ENCODE results near the gene PFDN2.
"Not testable (repeated sequence)": the region's sequence is repeated elsewhere in the genome, so short reads cannot be mapped to it uniquely, and the experiment has no call there.

PFDN2 gene

DNA sequence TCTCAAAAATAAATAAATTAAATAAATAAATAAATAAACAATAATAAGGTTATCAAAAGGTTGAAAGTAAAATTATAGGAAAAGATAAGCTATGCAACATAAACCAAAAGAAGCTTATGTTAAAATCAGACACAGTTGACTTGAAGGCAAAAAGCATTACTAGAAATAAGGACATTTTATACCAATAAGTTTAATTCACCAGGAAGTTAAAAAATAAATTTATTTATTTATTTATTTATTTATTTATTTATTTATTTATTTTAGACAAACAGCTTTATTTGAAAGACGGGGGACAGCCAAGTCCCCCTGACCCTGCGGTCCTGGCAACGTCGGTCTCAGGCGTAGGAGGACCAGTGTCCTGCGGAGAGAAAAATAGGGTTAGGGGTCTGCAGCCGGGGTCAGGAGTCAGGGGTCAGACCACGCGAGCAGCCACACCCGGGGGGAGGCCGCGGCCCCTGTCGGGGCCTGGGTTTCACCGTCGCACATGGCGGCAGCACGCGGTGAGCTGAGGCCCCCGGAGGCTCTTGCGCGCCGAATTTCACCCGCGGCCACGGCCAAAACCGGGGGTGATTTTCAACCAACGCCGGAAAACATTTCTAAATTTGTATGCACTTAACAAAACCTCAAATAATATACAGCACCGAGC, 23.0 kb upstream of the PFDN2 start:
- DNase-seq, result no peak

DNA sequence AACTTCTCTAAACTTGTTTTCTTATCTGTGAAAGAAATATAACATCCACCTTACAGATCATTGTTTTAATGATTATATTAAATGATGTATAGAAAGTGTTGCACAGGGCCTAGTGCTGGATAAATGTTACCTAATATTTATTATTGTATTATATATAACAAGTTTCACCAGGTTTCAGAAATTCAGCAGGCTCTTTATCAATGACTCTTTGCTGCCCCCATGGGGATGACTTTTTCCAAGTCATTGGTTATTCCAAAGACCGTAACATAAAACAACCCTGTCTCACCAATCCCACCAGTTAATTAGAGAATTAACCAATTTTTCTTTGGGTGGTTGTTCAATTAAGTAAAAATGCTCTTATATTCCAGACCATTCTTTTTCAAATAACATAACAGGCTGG, 21.9 kb upstream of the PFDN2 start:
- no peak for DNase-seq

DNA sequence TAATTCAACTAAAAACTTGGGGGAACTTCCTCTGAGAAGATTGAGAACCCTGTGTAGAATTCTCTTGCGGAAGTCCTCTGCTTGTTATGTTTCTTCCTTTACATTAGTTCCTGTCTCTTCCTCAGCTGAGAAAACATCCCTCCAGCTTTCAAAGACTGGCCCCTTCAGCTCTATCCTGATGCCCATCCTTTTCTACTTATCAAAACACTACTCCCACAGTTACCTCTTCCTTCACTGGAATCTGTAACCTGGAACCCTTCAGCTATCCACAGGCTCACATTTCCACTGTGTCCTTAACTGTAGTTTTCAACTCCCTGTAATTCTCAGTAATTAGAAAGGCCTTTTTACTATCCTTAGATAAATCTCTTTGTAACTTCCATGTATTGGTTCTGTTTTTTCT, 20.6 kb upstream of the PFDN2 start:
- DNase-seq, result no peak

DNA sequence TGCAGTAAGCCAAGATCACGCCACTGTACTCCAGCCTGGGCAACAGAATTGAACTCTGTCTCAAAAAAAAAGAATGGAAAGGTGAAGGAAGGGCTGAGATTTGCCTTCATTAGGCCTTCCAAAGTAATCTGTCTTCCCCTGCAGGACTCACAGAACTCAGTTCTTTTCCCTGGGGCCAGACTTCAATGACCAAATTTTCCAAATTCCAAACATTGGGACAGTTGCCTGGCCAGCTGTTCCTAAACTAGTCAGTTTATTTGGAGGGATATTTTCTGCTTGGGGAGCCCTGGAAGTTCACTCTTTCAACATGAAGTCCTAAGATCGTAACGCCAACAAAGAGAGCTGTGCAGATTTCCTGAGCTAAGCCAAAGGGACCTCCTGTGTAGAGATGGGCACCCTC, 20.0 kb upstream of the PFDN2 start:
- no peak for DNase-seq

DNA sequence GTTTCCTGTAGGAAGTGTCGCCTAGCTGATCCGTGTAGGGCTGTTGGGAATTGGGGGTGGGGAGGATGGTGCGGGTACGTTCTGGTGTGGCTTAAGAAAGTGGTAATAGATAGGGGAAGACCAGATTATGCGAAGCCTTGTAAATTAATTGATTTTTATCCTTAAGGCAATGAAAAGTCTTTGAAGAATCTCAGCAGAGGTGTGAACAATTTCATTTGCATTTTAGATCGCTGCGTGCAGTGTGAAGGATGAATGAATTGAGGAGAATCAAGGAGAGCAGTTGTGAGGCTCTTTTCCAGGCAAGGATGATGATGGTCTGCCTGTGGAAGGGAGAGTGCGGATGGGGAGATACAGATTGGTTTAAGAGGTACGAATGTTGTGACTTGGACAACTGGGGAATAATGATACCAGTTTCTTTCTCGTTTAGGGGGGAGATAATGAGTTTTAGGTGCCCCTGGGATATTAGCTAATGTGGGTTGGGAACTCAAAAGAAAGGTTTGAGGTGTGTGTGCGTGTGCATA, 15.4 kb upstream of the PFDN2 start:
- no peak for DNase-seq

DNA sequence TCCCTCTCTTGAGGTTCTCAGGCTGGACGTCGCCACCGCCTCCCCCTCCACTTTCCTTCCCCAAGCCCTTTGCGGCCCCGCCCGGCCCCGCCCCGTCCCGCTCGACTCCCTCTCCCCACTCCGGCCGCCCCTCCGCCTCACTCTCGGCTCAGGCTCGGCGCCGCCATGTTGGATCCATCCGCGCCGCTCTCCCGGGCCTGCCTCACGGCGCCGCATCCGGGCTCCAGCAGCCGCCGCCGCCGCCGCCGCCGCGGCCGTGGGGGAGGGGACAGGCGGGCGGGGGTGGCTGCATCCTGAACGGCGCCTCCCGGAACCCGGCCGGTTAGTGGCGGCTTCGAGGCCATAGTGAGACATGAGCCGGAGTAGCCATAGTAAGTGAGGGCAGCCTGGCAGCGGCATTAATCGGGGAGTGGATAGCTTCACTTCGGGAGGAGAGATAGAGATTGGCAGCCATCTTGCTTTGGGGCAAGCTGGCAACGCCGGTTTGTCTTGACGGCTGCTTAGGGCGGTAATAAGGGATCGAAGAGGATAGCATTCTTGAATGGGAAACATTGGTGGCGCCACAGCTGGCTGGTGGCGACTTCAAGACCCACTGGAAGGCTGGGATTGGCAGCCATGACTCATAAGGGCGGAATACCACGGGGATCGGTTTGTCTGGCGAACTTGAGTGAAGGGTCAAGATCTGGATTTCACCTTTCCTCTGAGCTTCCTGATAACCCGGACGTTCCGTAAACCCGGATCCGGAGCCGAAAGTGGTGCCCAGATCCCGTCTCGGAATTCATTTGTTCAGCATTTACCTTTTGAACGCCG, 14.8 kb upstream of the PFDN2 start, which contains the start of gene DEDD:
Gene DEDD, minus strand, starts transcription at position 258 of the 810 bp plus-strand sequence. CDS start 8,205 bp downstream, outside the sequence.
- peak; percentile 96 for DNase-seq

DNA sequence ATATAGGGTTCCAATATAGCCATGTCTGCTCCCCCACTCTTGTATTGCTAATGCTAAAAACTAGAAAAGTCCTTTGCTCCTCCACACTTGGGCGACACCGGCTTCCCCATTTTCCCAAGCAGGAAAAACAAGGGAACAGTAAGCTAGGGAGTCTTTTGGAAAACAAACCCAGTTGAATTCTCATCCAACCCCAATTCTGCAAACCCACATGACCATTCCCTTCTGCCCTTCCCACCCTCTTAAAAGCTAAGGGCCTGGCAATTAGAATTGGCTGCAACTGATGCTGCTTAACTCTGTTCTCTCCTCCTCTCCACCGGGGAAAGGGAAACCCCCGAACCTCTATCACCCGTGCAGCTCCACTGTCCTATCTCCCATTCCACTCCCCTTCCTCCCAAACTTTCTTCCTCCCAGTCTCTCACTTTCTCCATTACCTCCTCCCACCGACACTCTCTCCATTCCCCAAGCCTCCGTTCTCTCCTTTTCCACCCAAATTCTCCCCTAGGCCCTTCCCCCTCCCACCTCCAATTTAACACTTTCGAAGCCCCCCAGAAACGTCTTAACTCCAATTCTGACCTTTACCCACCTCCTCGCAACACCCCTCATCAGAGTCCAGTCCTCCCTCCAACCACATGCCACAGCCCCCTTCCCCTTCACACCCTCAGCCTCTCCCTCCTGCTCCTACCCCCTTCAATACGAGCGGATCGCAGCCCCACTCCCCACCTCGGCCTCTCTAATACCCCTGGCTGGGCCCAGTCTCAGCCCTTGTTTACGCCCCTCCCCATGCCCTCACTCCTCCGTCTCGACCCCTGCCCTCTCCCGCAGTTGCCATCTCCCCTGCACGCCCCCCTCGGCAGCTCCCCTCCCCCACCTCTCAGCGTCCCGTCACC, 13.9 kb upstream of the PFDN2 start:
- DNase-seq, result peak; percentile 64

DNA sequence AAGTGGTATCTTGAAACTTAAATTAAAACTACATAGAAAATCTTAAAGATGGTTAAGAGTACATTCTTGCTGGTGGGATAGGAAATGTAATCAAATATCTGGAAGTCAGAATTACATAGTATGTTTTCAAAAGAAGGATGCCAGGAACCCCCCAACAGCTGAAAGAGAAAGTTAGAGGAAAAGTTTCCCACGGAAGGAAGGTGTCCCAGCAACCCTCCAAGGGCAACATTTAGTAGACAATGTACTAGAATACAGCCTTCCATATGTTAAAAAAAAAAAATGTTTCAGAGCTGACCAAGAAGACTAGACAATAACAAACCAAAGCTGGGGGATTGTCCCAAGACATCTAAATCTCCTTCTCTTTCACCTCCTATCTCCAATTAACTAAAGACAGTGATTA, 12.4 kb upstream of the PFDN2 start:
- DNase-seq, result no peak

DNA sequence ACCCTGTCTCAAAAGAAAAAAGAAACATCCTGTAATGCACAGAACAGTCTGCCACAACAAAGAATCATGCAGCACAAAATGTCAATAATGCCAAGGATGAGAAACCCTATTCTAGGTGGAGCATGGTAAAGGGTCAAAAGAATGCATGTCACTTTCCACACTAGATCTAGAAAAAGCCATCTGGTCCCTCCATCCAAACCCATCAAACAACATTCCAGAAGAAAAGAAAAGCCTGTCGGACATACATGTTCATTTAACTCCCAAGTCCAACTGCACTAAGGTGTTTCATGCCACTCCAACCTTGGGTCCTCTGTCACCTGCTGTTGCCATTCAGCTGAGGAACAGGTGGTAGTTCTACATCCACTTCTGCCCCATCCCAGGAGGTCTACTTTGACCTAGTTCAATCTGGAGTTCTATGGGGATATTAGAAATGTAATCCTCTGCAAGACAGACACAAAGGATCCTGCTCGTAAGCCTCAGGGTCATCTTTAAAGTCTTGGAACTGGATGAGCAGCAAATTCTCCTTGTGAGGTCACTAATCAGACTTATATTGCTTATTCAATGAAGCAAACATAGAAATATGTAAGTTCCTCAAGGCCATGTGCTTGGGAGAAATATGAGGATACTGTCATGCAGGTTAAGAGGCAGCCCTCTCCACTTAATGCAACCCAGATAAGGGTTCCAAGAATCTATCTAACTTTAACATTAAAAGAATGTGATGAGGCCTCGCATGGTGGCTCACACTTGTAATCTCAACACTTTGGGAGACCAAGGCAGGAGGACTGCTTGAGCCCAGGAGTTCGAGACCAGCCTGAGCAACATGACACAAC, 11.0 kb upstream of the PFDN2 start:
- DNase-seq, result no peak

DNA sequence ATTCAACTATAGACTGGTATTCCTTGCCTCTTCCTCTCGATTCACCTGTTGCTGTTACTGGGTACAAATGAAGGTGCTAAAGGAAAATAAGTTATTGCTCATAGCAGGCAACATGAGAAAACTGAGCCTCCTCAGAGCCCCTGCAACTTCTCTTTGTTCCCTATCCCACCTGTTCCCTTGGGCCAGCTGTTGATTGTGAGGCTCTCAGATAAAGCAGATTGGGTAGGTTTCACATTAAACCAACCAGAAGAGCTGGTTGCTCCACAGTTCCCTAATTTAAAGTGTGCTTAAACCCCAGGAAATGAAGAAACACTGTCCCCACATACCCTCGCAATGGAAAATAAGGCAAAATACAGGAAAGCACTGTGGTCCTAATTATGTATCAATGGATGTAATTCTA, 9.8 kb upstream of the PFDN2 start:
- DNase-seq, result no peak

DNA sequence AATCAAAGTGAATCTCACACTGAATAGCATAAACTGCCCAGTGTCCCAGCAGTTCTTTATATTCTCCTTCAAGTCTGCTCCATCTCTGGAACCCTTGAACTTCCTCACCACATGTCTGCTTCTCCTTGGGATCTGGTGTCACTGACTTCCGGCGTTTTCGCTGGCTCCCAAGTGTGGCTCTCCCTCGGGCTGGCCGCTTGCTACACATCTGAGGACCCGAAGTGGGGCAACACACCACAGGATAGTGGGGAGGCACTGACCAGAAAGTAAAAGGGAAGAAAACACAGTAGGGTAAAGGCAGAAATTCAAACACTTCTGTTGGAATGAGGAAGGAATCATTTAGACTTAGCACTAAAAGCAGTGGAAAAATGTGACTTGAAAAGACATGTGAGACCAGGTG, 5.1 kb upstream of the PFDN2 start:
- DNase-seq, result no peak

DNA sequence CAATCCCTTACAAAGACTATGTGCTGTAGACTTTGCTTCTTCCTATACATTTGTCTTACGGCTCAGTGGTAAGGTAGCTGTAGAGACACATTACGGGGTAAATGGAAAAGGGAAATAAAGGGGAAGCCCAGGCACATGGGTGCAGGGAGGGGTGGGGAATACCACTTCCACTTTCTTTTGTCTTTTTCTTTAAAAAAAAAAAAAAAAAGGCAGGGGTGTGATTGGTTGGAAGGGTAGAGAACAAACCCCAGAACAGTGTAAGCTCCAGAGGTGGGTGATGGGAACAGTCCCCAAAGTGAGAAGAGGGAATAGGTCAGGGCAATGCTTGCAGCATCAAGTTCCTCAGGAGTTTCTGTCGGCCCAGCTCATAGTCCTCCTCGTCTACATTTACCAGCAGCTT, 4.0 kb upstream of the PFDN2 start:
- DNase-seq, result no peak

DNA sequence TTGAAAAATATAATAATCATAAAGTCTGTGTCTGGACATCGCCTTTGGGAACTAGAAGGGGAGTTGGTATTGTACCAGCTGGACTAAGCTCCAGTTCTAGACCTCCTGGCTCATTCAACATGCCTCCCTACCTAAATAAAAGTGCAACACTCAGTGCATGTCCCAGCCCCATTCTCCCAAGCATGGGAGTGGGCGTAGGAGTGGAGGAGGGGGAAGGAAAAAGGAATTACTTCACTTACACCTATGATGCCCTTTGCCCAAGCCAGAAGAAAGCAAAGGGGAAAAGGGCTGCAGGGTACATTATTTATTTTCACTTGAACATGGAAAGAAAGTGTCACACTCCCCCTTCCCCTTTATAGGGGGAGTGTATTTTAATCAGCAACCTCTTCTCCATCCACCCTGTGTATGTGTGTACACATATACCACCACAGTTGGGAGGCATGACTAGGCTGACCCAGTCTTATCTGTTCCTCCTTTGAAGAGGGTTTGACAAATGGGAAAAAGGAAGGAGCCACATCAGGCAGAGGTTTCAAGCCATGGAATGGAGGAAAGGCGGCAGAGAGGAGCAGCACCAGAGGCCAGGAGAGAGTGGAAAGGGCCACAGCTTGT, 3.3 kb upstream of the PFDN2 start:
- DNase-seq, result no peak

DNA sequence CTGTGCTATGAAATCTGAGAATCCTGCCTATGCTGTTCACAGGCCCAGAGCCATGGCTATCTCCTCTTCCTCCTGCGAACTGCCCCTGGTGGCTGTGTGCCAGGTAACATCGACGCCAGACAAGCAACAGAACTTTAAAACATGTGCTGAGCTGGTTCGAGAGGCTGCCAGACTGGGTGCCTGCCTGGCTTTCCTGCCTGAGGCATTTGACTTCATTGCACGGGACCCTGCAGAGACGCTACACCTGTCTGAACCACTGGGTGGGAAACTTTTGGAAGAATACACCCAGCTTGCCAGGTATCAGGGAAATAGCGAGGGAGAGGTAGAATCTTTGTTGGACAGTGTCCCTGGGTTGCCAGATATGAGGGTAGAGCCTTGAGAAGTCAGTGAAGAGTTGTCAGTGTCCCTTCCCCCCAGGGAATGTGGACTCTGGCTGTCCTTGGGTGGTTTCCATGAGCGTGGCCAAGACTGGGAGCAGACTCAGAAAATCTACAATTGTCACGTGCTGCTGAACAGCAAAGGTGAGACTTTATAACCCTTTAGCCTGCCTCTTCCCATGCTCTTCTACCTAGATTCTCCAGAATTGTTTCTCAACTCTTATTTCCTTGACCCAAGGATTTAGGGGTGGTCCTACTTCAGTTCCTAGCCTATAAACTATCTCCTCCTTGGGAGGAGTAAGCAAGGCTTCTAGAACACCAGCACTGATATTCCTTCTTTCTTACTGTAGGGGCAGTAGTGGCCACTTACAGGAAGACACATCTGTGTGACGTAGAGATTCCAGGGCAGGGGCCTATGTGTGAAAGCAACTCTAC, 1.5 kb upstream of the PFDN2 start:
- peak; percentile 19 for DNase-seq

DNA sequence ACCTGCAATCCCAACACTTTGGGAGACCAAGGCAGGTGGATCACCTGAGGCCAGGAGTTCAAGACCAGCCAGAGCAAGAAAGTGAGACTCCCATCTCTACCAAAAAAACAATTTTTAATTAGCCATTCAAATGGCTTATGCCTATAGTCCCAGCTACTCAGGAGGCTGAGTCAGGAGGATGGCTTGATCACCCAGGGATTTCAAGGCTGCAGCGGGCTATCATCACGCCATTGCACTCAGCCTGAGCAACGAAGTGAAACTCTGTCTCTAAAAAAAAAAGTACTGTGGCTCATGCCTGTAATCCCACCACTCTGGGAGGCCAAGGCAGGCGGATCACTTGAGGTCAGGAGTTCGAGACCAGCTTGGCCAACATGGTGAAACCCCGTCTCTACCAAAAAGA, 1.9 kb downstream of the PFDN2 start:
- DNase-seq, result not testable (repeated sequence)

DNA sequence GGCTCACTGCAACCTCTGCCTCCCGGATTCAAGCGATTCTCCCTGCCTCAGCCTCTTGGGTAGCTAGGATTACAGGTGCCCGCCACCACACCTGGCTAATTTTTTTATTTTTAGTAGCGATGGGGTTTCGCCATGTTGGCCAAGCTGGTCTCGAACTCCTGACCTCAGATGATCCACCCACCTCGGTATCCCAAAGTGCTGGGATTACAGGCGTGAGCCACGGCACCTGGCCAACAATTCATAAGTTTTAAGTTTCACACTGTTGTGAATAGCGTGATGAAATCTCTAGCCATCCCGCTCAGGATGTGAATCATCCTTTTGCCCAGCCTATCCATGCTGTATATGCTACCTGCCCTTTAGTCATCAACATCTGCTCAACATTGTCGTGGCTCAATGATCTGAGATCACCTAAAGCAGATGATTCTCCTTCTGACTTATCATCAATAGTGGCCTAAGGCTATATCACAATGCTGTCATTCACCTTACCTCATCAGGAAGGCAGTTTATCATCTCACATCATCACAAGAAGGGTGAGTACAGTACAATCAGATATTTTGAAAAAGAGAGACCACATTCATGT, 2.6 kb downstream of the PFDN2 start:
- DNase-seq, result no peak

DNA sequence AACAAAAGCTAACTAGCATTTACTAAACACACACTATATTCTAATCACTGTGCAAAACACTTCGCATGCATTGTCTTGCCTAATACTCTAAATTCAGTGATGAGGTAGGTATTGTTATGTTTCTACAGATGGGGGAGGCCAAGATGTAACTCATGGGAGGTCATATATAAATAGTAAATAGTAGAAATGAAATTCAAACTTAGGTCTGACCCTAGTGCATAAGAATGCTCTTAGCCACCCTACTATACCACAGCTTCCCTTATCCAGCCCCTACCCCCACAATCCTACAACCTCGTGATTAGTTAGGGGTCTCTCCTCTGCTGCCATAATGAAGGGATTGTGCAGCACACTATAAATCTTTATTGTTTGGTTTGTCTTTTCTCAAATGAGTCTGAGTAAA, 3.3 kb downstream of the PFDN2 start:
- no peak for DNase-seq

DNA sequence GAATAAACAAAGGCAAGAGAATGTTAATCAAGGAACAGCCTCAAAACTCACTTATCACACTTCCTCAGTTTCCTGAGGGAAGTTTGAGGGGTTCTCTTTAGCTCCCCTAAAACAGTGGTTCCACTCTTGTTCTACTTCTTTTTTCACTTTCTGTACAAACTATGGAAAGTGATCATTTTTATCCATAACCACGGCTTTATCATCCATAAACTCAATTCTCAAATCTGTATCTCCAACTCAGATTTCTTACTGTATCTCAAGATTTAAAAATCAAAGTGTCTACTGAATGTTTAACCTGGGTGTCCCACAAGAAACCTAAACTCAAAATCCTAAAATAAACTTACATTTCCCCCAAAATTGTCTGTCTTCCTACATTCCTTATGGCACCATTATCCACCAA, 3.9 kb downstream of the PFDN2 start:
- no peak for DNase-seq

DNA sequence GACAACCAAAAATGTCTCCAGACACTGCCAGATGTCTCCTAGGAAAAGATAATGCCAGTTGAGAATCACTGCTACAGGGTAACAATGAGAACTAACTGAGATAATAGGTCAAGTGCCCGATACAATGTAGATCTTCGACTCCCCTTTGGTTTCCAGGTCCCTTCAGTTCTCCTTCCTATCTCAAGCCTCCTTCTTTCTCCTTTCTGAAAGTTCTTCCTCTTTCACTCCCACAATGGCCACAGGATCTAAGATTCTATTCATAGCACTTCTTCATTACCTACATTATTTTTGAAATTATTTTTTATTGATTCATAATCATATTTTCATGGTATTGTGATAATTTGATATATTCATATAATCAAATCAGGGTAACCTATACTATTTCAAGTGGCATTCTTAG, 6.3 kb downstream of the PFDN2 start:
- DNase-seq, result no peak

DNA sequence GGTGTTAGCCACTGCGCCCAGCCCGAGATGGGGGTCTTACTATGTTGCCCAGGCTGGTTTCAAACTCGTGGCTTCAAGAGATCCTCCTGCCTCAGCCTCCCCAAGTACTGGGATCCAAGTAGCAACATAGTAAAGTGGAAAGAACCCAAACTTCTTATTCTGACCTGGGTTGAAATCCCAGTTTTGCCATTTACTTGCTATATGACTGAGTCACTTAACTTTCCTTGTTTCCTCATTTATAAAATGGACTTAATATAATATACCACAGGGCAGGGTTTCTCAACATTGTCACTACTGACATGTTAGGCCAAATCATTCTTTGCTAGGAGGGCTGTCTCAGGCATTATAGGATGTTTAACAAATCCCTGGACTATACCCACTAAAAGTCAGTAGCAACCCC, 6.7 kb downstream of the PFDN2 start:
- no peak for DNase-seq
